CD4-positive, alpha-beta T cell treated with Interleukin-17A for 4 hours (primary cell): ENCODE measurements around the gene TAC4.

ENCODE experiments used
- DNase-seq: peaks from one replicate; pipeline ENCODE4 v3.0.0-alpha.2; 2020; ENCODE audit warnings: mixed read lengths

TAC4 gene

GRCh38 chr17:49872754-49873377 is 25.0 kb upstream of the TAC4 start:
- DNase-seq: peak; percentile 35

- DNase-seq: no peak
These were observed 23.3 kb upstream of the TAC4 start for GRCh38 chr17:49871211-49871610.

- no peak for DNase-seq
These were observed 22.4 kb upstream of the TAC4 start for GRCh38 chr17:49870298-49870697.

- no peak for DNase-seq
These were observed 21.1 kb upstream of the TAC4 start for GRCh38 chr17:49869038-49869374.

GRCh38 chr17:49866882-49867413 is 19.1 kb upstream of the TAC4 start:
- DNase-seq: no peak

- DNase-seq: no peak
These were observed 18.1 kb upstream of the TAC4 start for GRCh38 chr17:49866019-49866380.

GRCh38 chr17:49862781-49863331 is 15.0 kb upstream of the TAC4 start:
- DNase-seq: no peak

GRCh38 chr17:49861150-49861884 is 13.4 kb upstream of the TAC4 start:
- DNase-seq: peak; percentile 70

GRCh38 chr17:49859991-49860953 is 12.4 kb upstream of the TAC4 start:
- DNase-seq: no peak

GRCh38 chr17:49858796-49859195 is 10.9 kb upstream of the TAC4 start:
- DNase-seq: no peak

GRCh38 chr17:49854126-49854525 is 6.3 kb upstream of the TAC4 start:
- no peak for DNase-seq

GRCh38 chr17:49853470-49854015 is 5.7 kb upstream of the TAC4 start:
- DNase-seq: no peak

GRCh38 chr17:49851387-49852291 is 3.8 kb upstream of the TAC4 start:
- peak; percentile 83 for DNase-seq

- DNase-seq: peak; percentile 32
These were observed 3.0 kb upstream of the TAC4 start for GRCh38 chr17:49850772-49851386.

GRCh38 chr17:49850218-49850610 is 2.3 kb upstream of the TAC4 start:
- DNase-seq: no peak

GRCh38 chr17:49848739-49849138 is 870 bp upstream of the TAC4 start:
- DNase-seq: no peak

- DNase-seq: no peak
These were observed 744 bp downstream of the TAC4 start for GRCh38 chr17:49846938-49847712.

GRCh38 chr17:49845321-49845720 is 2.5 kb downstream of the TAC4 start:
- DNase-seq: no peak

GRCh38 chr17:49843774-49844350 is 4.0 kb downstream of the TAC4 start:
- DNase-seq: peak; percentile 48

- no peak for DNase-seq
These were observed 5.0 kb downstream of the TAC4 start for GRCh38 chr17:49842846-49843245.
